Body of pancreas (tissue), 4 donors: Measurements from ENCODE around the gene DDX20. TPM values are rescaled to one million over a fixed set of nuclear protein-coding genes. Genes with fewer than 3 reads are reported as not detected.

ENCODE experiments used
- ATAC-seq: fragments of 150-250 bp; one replicate; pipeline ENCODE4 v1.9.1; 2016
- DNase-seq, 4 donors: peaks; one replicate each; pipeline ENCODE4 v3.0.0-alpha.2; 2019
- H3K27ac ChIP-seq, 4 donors: fragments of 200-600 bp; sonication (generic); 1 replicate in 3 of 4; 2 replicates in 1 of 4; pipeline versions ENCODE4 v1.5.1 to v1.6.1; 2016 to 2019; ENCODE audit warnings: mild to moderate bottlenecking in 1 of 4, mixed read lengths in 1 of 4, moderate library complexity in 1 of 4
- H3K27me3 ChIP-seq, 2 donors: fragments of 200-600 bp; sonication (generic); one replicate each; pipeline ENCODE4 v1.6.0; 2016; ENCODE audit warnings: mild to moderate bottlenecking in 1 of 2
- H3K36me3 ChIP-seq, 2 donors: fragments of 200-600 bp; sonication (generic); replicated peaks in 1 of 2; 2 replicates each; pipeline ENCODE4 v1.5.1; 2016; ENCODE audit warnings: low read depth in 2 of 2; ENCODE audit not compliant: insufficient read depth in 1 of 2
- H3K4me1 ChIP-seq: fragments of 200-600 bp; sonication (generic); one replicate; pipeline ENCODE4 v1.6.0; 2016
- H3K4me3 ChIP-seq, 2 donors: fragments of 200-600 bp; sonication (generic); 1 replicate in 1 of 2; 2 replicates in 1 of 2; pipeline ENCODE4 v1.5.1; 2016 to 2019
- H3K9me3 ChIP-seq, 3 donors: fragments of 200-600 bp; sonication (generic); 1 replicate in 2 of 3; 2 replicates in 1 of 3; pipeline ENCODE4 v1.5.1; 2016
- CTCF ChIP-seq, 7 experiments: fragments of 450-650 bp in 4 of 7; fragments of 200-600 bp in 3 of 7; sonication (generic) in 3 of 7; IDR thresholded peaks; one replicate each; pipeline ENCODE4 v1.5.1; 2016 to 2019; ENCODE audit warnings: antibody characterized with exemption in 7 of 7
- POLR2A ChIP-seq, 3 donors: fragments of 450-650 bp; IDR thresholded peaks; one replicate each; pipeline ENCODE4 v1.6.1; 2016; ENCODE audit warnings: antibody characterized with exemption in 3 of 3, mild to moderate bottlenecking in 2 of 3
- WGBS, 2 donors: methylation state at CpG; one replicate each; pipeline ENCODE4 v1.1.5; 2017; 5-methylcytosine and 5-hydroxymethylcytosine counted together
- intact Hi-C: fragments of 100-400 bp; cut with DNase I; formaldehyde crosslinking; loops from one replicate; pipeline ENCODE4 v1.15.1; 2023
- small RNA-seq: library from RNA; depleted of rRNA; stranded (forward); fragments of <200 nt; gene quantifications from one replicate; pipeline ENCODE3, GENCODE V24; 2016
- total RNA-seq, 2 donors: library from RNA; depleted of rRNA; stranded (reverse); fragments of >200 nt; gene quantifications; one replicate each; pipeline ENCODE4 v1.1.0, GENCODE V29; 2016

DDX20 gene
- total RNA-seq, 2 donors from 2014 or later, result 5.7 to 34.3 TPM

- H3K4me1 ChIP-seq, result no peaks in the 10 kb centered on the region
- no peak for TF ChIP-seq POLR2A (IDR thresholded peaks at IDR 0.05)
- no peak for TF ChIP-seq CTCF (IDR thresholded peaks at IDR 0.05)
- 94 to 96% methylated on average over 4 of the region's 4 CpGs for WGBS, 2 donors
- H3K27ac ChIP-seq, result no peak overlapping the region
- no peaks in the 10 kb centered on the region for H3K27me3 ChIP-seq
- H3K9me3 ChIP-seq, result no peaks in the 10 kb centered on the region
- H3K4me3 ChIP-seq, result no peak overlapping the region
- ATAC-seq, result no peak
- H3K36me3 ChIP-seq, result no peaks in the 10 kb centered on the region
- intact Hi-C loops, result no loop called here
- DNase-seq, result no peak
Observed at GRCh38 chr1:111812306-111812705, 56.6 kb downstream of the DDX20 start.

- no peaks in the 10 kb centered on the region for H3K9me3 ChIP-seq
- no peaks in the 10 kb centered on the region for H3K4me1 ChIP-seq
- no peak overlapping the region for H3K27ac ChIP-seq
- ATAC-seq (no peak), DNase-seq (no peak)
- H3K4me3 ChIP-seq, result no peak overlapping the region
- WGBS, 2 donors, result 79 to 83% methylated on average over 16 of the region's 16 CpGs
- intact Hi-C loops, result no loop called here
- H3K27me3 ChIP-seq, result no peaks in the 10 kb centered on the region
- H3K36me3 ChIP-seq, result no peaks in the 10 kb centered on the region
- TF ChIP-seq CTCF (IDR thresholded peaks at IDR 0.05) (no peak), POLR2A (IDR thresholded peaks at IDR 0.05) (no peak)
Observed at GRCh38 chr1:111813440-111814304, 58.0 kb downstream of the DDX20 start.

- Histone ChIP-seq H3K27ac (no peak overlapping the region), H3K9me3 (no peaks in the 10 kb centered on the region), H3K27me3 (no peaks in the 10 kb centered on the region), H3K4me1 (no peaks in the 10 kb centered on the region), H3K36me3 (no peaks in the 10 kb centered on the region), H3K4me3 (no peak overlapping the region)
- intact Hi-C loops, result no loop called here
- no peak for ATAC-seq
- WGBS, 2 donors, result 91 to 96% methylated on average over 9 of the region's 9 CpGs
- DNase-seq, result no peak
- no peak for TF ChIP-seq POLR2A (IDR thresholded peaks at IDR 0.05)
- TF ChIP-seq CTCF (IDR thresholded peaks at IDR 0.05), result no peak
Observed at GRCh38 chr1:111814305-111814628, 58.6 kb downstream of the DDX20 start.

GRCh38 chr1:111814642-111815041 is 58.9 kb downstream of the DDX20 start:
- TF ChIP-seq CTCF (IDR thresholded peaks at IDR 0.05) (no peak), POLR2A (IDR thresholded peaks at IDR 0.05) (no peak)
- DNase-seq, result no peak
- no peak for ATAC-seq
- intact Hi-C loops, result no loop called here
- no peaks in the 10 kb centered on the region for H3K27me3 ChIP-seq
- no peaks in the 10 kb centered on the region for H3K9me3 ChIP-seq
- H3K4me1 ChIP-seq, result no peaks in the 10 kb centered on the region
- H3K36me3 ChIP-seq, result no peaks in the 10 kb centered on the region
- no peak overlapping the region for H3K27ac ChIP-seq
- 86 to 87% methylated on average over 3 of the region's 3 CpGs for WGBS, 2 donors
- no peak overlapping the region for H3K4me3 ChIP-seq

Small RNAs within 50 kb of the gene (small RNA-seq; reads per million reads assigned to genes)
- not detected for gene INKA2

Other genes with a start within 250 kb of the DDX20 start
- 10 to 100 TPM; 16.2 to 16.6 TPM for gene RAP1A, start 136.1 kb upstream of the DDX20 start, total RNA-seq
- gene INKA2, start 16.5 kb upstream of the DDX20 start, total RNA-seq, result 1 to 10 TPM in 1 of 2 donors, not detected in 1; 1.0 TPM
- gene KCND3, start 233.8 kb downstream of the DDX20 start, total RNA-seq, result 10 to 100 TPM in 1 of 2 donors, 1 to 10 TPM in 1; 7.6 to 15.0 TPM